8988T (cell line): ENCODE results near the gene RELCH.
A peak's percentile ranks its signal among the peaks of the same experiment; 100 is the strongest.

Source experiments
- DNase-seq: peaks from one replicate; pipeline ENCODE4 v3.0.0; 2011

RELCH gene

GRCh38 chr18:62324181-62324828, 137.2 kb downstream of the RELCH start:
- DNase-seq, result no peak

- peak; percentile 43 for DNase-seq
Measured at GRCh38 chr18:62324917-62325805, 138.1 kb downstream of the RELCH start, which contains the start of gene TNFRSF11A. Gene TNFRSF11A, plus strand, starts transcription at chr18:62325310. Its CDS starts 43 bp downstream, at chr18:62325353.

GRCh38 chr18:62325806-62326645, 139.0 kb downstream of the RELCH start:
- DNase-seq, result no peak

- DNase-seq, result no peak
Measured at GRCh38 chr18:62326646-62327348, 139.7 kb downstream of the RELCH start.

- no peak for DNase-seq
Measured at GRCh38 chr18:62327977-62328376, 140.9 kb downstream of the RELCH start.

- DNase-seq, result no peak
Measured at GRCh38 chr18:62328586-62329525, 141.8 kb downstream of the RELCH start.

- DNase-seq, result no peak
Measured at GRCh38 chr18:62329691-62330454, 142.8 kb downstream of the RELCH start.

GRCh38 chr18:62330650-62331049, 143.6 kb downstream of the RELCH start:
- no peak for DNase-seq

- no peak for DNase-seq
Measured at GRCh38 chr18:62331581-62332356, 144.7 kb downstream of the RELCH start.

- no peak for DNase-seq
Measured at GRCh38 chr18:62332431-62332830, 145.4 kb downstream of the RELCH start.

GRCh38 chr18:62332964-62333695, 146.1 kb downstream of the RELCH start:
- no peak for DNase-seq

GRCh38 chr18:62334120-62334519, 147.1 kb downstream of the RELCH start:
- peak; percentile 40 for DNase-seq

GRCh38 chr18:62335494-62335893, 148.4 kb downstream of the RELCH start:
- DNase-seq, result no peak

- DNase-seq, result no peak
Measured at GRCh38 chr18:62336618-62337017, 149.6 kb downstream of the RELCH start.

GRCh38 chr18:62337336-62337735, 150.3 kb downstream of the RELCH start:
- DNase-seq, result no peak

GRCh38 chr18:62338446-62339105, 151.5 kb downstream of the RELCH start:
- no peak for DNase-seq

- DNase-seq, result no peak
Measured at GRCh38 chr18:62339106-62339988, 152.3 kb downstream of the RELCH start.
